ENCODE measurements around the gene ULBP2.
"Not testable (repeated sequence)": the region's sequence is repeated elsewhere in the genome, so short reads cannot be mapped to it uniquely, and the experiment has no call there.

DNA sequence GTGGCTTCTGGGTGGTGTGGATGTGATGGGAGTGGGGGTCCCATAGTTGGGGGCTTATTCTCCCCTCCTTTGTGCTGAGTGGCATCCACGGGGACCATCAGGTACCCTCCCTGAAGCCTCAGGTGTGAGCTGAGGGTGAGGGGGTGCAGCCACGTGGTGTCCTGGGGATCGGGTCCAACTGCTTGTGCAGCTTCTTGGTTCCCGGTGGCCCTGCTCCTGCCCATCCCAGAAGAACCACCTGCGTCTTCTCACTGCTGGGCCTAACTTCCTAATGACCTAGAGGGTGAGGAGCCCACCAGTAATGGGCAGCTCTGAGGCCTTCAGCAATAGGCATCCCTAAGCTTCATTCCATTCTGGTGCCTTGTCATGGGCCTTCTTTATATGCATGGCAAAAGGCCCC is 1.5 kb downstream of the ULBP2 start:
- TF ChIP-seq, protein P1, sequence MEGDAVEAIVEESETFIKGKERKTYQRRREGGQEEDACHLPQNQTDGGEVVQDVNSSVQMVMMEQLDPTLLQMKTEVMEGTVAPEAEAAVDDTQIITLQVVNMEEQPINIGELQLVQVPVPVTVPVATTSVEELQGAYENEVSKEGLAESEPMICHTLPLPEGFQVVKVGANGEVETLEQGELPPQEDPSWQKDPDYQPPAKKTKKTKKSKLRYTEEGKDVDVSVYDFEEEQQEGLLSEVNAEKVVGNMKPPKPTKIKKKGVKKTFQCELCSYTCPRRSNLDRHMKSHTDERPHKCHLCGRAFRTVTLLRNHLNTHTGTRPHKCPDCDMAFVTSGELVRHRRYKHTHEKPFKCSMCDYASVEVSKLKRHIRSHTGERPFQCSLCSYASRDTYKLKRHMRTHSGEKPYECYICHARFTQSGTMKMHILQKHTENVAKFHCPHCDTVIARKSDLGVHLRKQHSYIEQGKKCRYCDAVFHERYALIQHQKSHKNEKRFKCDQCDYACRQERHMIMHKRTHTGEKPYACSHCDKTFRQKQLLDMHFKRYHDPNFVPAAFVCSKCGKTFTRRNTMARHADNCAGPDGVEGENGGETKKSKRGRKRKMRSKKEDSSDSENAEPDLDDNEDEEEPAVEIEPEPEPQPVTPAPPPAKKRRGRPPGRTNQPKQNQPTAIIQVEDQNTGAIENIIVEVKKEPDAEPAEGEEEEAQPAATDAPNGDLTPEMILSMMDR (conservative IDR thresholded peaks at IDR 0.05): not testable (repeated sequence)
- not testable (repeated sequence) for TF ChIP-seq EZH2 (IDR thresholded peaks at IDR 0.05; ENCODE audit: low read depth)

Measured in PC-9 (cell line).